Right lobe of liver (tissue), 6 donors: ENCODE data around the gene CLHC1. TPM values are rescaled to one million over a fixed set of nuclear protein-coding genes. Genes with fewer than 3 reads are reported as not detected.

ENCODE experiments used
- ATAC-seq, 4 donors: fragments of 200-7000 bp; cut with Tn5 transposase; one replicate each; pipeline ENCODE4 v1.9.1; 2020; ENCODE audit warnings: mild to moderate bottlenecking in 4 of 4, moderate library complexity in 4 of 4
- DNase-seq, 3 donors: peaks; one replicate each; pipeline ENCODE4 v3.0.0-alpha.2; 2020
- H3K27ac ChIP-seq, 3 donors: fragments of 200-600 bp; one replicate each; pipeline ENCODE4 v1.8.0; 2022
- H3K27me3 ChIP-seq, 2 donors: fragments of 200-600 bp; one replicate each; pipeline ENCODE4 v1.8.0; 2022
- H3K36me3 ChIP-seq, 4 donors: fragments of 200-600 bp; sonication (generic) in 1 of 4; one replicate each; pipeline versions ENCODE4 v1.5.1 to v1.8.0; 2017 to 2022; ENCODE audit warnings: control low read depth in 1 of 4
- H3K4me1 ChIP-seq, 4 donors: fragments of 200-600 bp; sonication (generic) in 1 of 4; one replicate each; pipeline versions ENCODE4 v1.5.1 to v1.8.0; 2017 to 2022; ENCODE audit warnings: control low read depth in 1 of 4
- H3K4me3 ChIP-seq, 3 donors: fragments of 200-600 bp; one replicate each; pipeline ENCODE4 v1.8.0; 2022
- H3K9me3 ChIP-seq, 4 donors: fragments of 200-600 bp; sonication (generic) in 1 of 4; one replicate each; pipeline versions ENCODE4 v1.5.1 to v1.8.0; 2017 to 2022; ENCODE audit warnings: control low read depth in 1 of 4
- CTCF ChIP-seq, 4 donors: fragments of 200-600 bp in 3 of 4; fragments of 450-650 bp in 1 of 4; IDR thresholded peaks; one replicate each; pipeline versions ENCODE4 v1.5.1 to v1.8.0; 2016 to 2022; ENCODE audit warnings: antibody characterized with exemption in 4 of 4, mild to moderate bottlenecking in 2 of 4
- POLR2A ChIP-seq: fragments of 450-650 bp; IDR thresholded peaks from one replicate; pipeline ENCODE4 v1.6.1; 2017; ENCODE audit warnings: antibody characterized with exemption, mild to moderate bottlenecking
- WGBS: methylation state at CpG from one replicate; pipeline ENCODE4 v1.1.6; 2018; ENCODE audit warnings: low coverage, low lambda C conversion rate; ENCODE audit not compliant: insufficient coverage; ENCODE audit errors: missing lambda C conversion rate; 5-methylcytosine and 5-hydroxymethylcytosine counted together
- intact Hi-C, 2 donors: fragments of 100-400 bp; cut with DNase I; formaldehyde crosslinking; loops; one replicate each; pipeline versions ENCODE4 v1.11.2 to v1.14.1; 2022
- total RNA-seq, 6 experiments: library from RNA; depleted of rRNA in 2 of 6; stranded (reverse); fragments of >200 nt in 2 of 6; fragmentation: NEBNext Ultra II Directional in 3 of 6; extraction: Animal tissue kit (Norgen Biotek cat#: 25700) in 3 of 6; gene quantifications; one replicate each; pipeline versions ENCODE4 v1.1.0 to v1.2.4, GENCODE V29; 2016 to 2023
- donor health status: DM: no; HTN: yes; CAD: no.
- donor health status: DM: no; HTN: no; CAD: no.
- donor health status: DM: no; HTN: no; CAD: no.
- donor health status: DM: no; HTN: yes; CAD: no.
- donor health status: DM: no; HTN: yes; CAD: no.

Gene CLHC1
- total RNA-seq, 6 experiments from 2014 or later, result 1.5 to 5.0 (median 3.7) TPM

DNA sequence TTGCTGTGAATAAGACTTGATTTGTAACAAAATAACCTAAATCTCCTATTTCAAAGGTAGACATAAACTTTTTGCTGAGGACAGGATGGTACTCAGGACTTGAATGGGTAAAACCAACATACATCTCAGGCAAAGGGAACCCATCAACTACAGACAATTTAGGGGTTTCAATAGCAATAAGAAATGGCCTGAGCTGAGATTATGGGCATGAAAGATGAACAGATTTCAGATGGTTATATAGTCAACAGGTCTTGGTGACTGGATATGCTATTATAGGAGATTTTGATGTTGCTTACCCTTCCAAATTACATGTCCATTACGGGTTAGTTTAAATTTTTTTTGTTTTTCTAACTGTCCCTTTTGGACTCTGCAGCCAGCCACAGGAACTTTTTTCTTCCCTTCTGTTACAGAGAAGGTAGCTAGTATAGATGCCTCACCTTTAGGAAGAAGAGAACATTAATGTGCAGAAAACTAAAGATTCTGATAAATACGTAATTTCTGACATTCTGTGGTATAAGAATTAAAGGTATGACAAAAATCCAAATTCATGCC lies 5.0 kb upstream of the CLHC1 start:
- intact Hi-C loops, result no loop called here
- TF ChIP-seq POLR2A, result no peak
- TF ChIP-seq CTCF (IDR thresholded peaks at IDR 0.05), result no peak
- H3K36me3 ChIP-seq, result peaks cover 0 to 65% (median 25%) of the 10 kb centered on the region in 4 donors

GRCh38 chr2:55235724-55236538 lies 3.8 kb upstream of the CLHC1 start:
- WGBS, result 85% methylated on average over 3 of the region's 3 CpGs

More for the DNA sequence above, 5.0 kb upstream of the CLHC1 start:
- Histone ChIP-seq H3K27me3 (no peaks in the 10 kb centered on the region), H3K4me1 (peaks cover 0 to 13% (median 5%) of the 10 kb centered on the region in 4 donors), H3K27ac (no peak overlapping the region), H3K4me3 (no peak overlapping the region), H3K9me3 (no peaks in the 10 kb centered on the region)
- 88% methylated on average over 2 of the region's 2 CpGs for WGBS
- no peak for DNase-seq
- no peak for ATAC-seq

GRCh38 chr2:55233658-55233940 lies 1.5 kb upstream of the CLHC1 start:
- Histone ChIP-seq H3K9me3 (no peaks in the 10 kb centered on the region), H3K36me3 (peaks cover 0 to 50% (median 25%) of the 10 kb centered on the region in 4 donors), H3K27ac (peak overlapping the region in 2 of 3 donors; percentile 93 to 94), H3K4me1 (peaks cover 0 to 13% (median 6%) of the 10 kb centered on the region in 4 donors), H3K4me3 (peak overlapping the region; percentile 87 to 97 (median 95)), H3K27me3 (no peaks in the 10 kb centered on the region)
- ATAC-seq, result no peak
- no peak for TF ChIP-seq POLR2A
- no peak for TF ChIP-seq CTCF (IDR thresholded peaks at IDR 0.05)
- intact Hi-C loops, result no loop called here
- 62% methylated on average over 7 of the region's 7 CpGs for WGBS
- DNase-seq, result no peak

More at GRCh38 chr2:55235724-55236538, 3.8 kb upstream of the CLHC1 start:
- H3K4me3 ChIP-seq, result no peak overlapping the region
- intact Hi-C loops, result no loop called here
- ATAC-seq, result no peak
- H3K9me3 ChIP-seq, result no peaks in the 10 kb centered on the region
- H3K36me3 ChIP-seq, result peaks cover 0 to 62% (median 25%) of the 10 kb centered on the region in 4 donors
- H3K27me3 ChIP-seq, result no peaks in the 10 kb centered on the region
- TF ChIP-seq POLR2A, result no peak
- no peak for TF ChIP-seq CTCF (IDR thresholded peaks at IDR 0.05)
- H3K4me1 ChIP-seq, result peaks cover 0 to 13% (median 5%) of the 10 kb centered on the region in 4 donors
- H3K27ac ChIP-seq, result no peak overlapping the region
- DNase-seq, result no peak

DNA sequence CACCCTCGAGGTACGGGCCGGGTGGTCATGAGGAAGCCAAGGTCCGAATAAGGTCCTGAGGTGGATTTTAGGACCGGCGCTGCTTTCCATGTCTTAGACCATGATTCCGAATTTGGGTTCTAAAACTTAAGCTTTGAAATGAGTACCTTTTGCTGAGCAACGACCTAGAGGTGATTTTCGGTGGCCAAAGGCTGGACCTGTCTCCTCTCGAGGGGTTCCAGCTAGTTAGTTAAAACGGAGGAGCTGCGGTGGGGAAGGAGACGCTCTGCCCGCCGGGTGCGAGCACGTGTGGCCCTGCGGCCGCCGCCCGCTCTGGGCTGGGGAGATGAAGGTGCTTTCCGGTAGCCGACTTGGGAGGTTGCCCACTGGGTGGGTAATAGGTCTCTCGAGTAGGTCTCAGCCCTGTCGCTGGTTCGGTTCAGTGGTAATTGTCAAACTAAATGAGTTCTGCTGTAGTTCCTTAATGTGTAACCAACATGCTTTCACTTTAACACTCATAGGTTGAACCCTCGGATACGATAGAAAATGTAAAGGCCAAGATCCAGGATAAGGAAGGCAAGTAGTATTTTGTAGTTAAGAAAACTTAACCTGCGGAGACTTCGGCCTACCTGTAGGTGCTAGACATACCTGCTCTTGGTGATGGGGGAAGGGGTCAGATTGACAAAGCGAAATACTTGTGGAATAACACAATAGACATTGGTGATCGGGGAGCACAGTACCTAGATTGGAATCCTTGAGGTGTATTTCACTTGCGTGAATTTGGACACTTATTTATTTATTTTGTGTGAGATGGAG lies 967 bp upstream of the CLHC1 start:
- H3K9me3 ChIP-seq, result no peaks in the 10 kb centered on the region
- no peaks in the 10 kb centered on the region for H3K27me3 ChIP-seq
- H3K4me3 ChIP-seq, result peak overlapping the region; percentile 87 to 97 (median 95)
- peaks cover 0 to 44% (median 25%) of the 10 kb centered on the region in 4 donors for H3K36me3 ChIP-seq
- peak; percentile 3 to 37 (median 27) for ATAC-seq
- WGBS, result 5% methylated on average over 24 of the region's 33 CpGs
- DNase-seq, result peak; percentile 48 to 64 (median 52)
- H3K4me1 ChIP-seq, result peaks cover 0 to 17% (median 8%) of the 10 kb centered on the region in 4 donors
- TF ChIP-seq CTCF (IDR thresholded peaks at IDR 0.05) (no peak), POLR2A (no peak)
- intact Hi-C loops, result no loop called here
- peak overlapping the region; percentile 93 to 94 (median 94) for H3K27ac ChIP-seq
